Amniotic epithelial cell (primary cell): ENCODE data around the gene PIN1.
"Not testable (repeated sequence)": the region's sequence is repeated elsewhere in the genome, so short reads cannot be mapped to it uniquely, and the experiment has no call there.

Source experiments
- DNase-seq: peaks from one replicate; pipeline ENCODE4 v3.0.0-alpha.2; 2010; ENCODE audit warnings: low read depth

Gene PIN1

DNA sequence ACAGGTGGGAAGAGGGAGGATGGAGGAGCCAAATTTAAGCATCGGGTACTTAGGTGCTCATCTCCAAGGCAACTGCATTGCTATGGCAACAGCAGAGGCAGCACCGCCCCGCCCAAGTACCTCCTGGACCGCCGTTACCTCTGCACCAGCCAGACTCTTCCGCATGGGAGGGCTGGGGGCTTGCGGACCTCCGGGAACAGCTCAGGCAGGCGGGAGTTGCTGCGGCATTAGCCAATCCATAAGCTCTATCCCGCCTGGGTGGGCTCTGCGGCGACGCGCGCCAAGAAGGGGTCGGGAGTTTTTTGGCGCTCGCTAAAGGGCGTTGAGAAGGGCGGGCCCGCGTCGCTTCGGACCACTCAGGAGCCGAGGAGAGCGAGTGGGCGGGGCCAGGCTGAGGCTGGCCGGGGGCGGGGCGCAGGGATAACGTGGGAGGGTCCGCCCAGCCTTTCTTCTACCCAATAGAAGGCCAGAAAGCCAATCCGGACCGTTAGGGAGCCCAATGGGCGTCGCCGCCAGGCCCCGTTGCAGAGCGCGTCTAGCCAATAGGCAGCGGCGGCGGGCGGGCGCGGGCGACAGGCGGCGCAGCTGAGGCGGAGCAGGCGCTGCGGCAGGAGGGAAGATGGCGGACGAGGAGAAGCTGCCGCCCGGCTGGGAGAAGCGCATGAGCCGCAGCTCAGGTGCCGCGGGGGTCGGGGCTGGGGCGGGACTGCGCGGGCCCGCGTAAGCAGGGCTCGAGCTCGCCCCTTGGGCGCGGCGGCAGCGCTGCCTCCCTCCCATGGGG is at the start of gene PIN1:
TSS of gene PIN1 (plus strand) at position 593 of the 781 bp plus-strand sequence. CDS start at position 620, 27 bp downstream.
- peak; percentile 97 for DNase-seq

DNA sequence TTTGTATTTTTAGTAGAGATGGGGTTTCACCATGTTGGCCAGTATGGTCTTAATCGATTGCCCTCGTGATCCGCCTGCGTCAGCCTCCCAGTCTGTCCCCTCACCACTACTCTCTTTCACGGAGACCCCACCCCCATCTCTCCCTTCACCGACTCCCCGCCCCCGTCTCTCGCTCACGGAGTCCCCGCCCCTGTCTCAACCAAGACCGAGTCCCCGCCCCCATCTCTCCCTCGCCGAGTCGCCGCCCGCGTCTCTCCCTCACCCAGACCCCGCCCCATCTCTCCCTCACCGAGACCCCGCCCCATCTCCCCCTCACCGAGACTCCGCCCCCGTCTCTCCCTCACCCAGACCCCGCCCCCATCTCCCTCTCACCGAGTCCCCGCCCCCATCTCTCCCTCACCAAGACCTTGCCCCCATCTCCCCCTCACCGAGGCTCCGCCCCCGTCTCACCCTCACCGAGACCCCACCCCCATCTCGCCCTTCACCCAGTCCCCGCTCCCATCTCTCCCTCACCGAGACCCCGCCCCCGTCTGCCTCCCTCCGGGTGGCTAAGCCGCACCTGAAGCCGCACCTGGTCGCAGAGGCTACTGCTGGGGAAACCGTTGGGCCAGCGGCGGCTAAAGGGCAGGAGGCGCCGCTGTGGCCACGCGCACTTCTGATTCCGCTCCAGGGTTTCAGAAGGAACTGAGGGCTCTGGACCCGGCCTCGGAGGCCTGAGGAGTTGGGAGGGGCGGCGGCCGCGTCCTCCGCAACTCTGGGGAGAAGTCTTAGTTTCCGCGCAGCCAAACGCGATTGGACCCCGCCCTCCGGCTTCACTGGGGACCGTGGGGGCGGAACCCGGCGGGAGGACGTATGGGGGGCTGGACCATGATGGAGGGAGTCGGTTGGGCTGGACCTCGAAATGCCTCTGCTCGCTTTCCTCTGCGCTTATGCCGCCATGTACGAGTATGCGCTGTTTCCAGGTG is 49.5 kb upstream of the PIN1 start:
- peak; percentile 94 for DNase-seq

DNA sequence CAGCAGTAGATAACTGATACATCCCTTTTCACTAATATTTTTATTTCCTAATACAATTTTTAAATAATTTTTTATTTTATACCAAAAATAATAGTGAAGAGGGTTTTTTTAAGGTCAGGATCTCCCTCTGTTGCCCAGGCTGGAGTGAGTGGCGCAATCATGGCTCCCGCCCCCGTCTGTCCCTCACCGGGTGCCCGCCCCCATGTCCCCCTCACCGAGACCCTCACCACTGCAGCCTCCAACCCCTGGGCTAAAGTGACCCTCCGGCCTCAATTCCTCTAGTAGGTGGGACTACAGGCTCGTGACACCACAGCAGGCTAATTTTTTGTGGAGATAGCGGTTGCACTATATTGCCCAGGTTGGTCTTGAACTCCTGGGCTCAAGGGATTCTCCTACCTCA is 48.8 kb upstream of the PIN1 start:
- DNase-seq, result no peak

DNA sequence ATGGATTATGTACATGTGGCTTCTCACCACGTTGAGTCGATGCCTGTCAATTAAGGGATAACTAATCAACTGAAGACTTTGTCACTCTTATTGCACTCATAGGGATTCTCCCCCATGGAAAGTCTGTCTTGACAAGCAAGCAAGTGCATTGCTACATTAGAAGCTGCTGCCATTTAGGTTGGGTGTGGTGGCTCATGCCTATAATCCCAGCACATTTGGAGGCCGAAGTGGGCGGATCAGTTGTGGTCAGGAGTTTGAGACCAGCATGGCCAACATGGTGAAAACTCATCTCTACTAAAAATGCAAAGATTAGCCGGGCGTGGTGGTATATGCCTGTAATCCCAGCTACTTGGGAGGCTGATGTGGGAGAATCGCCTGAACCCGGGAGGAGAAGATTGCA is 48.3 kb upstream of the PIN1 start:
- DNase-seq, result no peak

DNA sequence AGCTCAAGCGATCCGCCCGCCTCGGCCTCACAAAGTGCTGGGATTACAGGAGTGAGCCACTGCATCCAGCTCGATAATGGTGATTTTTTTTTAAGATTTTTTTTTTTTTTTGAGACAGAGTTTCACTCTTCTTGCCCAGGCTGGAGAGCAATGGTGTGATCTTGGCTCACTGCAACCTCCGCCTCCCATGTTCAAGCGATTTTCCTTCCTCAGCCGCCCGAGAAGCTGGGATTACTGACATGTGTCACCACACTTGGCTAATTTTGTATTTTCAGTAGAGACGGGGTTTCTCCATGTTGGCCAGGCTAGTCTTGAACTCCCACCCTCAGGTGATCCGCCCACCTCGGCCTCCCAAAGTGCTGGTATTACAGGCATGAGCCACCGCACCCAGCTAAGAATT is 46.5 kb upstream of the PIN1 start:
- not testable (repeated sequence) for DNase-seq

DNA sequence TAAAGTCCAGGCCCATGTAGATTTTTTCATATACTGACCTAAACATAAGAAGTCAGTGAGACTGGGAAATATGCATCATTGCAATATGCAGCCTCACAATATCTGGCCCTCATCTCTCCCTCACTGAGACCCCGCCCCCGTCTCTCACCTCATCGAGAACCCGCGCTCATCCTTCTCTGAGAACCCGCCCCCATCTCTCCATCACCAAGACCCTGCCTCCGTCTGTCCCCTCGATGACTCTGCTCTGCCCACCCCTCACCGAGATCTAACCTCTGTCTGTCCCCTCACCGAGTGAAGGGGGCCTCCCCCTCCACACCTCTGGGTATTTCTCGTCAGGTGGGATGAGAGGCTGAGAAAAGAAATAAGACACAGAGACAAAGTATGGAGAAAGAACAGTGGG is 46.1 kb upstream of the PIN1 start:
- DNase-seq, result peak; percentile 27

DNA sequence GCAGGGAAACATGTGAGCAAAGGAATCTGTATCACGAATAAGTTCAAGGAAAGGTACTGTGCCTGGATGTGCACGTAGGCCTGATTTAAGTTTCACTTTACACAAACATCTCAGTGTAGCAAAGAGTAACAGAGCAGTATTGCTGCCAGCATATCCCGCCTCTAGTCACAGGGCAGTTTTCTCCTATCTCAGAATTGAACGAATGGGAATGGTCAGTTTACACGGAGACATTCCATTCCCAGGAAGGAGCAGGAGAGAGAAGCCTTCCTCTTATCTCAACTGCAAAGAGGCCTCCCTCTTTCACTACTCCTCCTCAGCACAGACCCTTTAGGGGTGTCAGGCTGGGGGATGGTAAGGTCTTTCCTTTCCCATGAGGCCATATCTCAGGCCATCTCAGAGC is 45.5 kb upstream of the PIN1 start:
- peak; percentile 91 for DNase-seq

DNA sequence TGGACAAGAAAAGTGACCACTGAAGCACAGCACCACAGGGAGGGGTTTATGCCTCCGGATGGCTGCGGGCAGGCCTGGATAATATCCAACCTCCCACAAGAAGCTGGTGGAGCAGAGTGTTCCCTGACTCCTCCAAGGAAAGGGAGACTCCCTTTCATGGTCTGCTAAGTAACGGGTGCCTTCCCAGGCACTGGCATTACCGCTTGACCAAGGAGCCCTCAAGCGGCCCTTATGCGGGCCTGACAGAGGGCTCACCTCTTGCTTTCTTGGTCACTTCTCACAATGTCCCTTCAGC is 44.1 kb upstream of the PIN1 start:
- peak; percentile 93 for DNase-seq

DNA sequence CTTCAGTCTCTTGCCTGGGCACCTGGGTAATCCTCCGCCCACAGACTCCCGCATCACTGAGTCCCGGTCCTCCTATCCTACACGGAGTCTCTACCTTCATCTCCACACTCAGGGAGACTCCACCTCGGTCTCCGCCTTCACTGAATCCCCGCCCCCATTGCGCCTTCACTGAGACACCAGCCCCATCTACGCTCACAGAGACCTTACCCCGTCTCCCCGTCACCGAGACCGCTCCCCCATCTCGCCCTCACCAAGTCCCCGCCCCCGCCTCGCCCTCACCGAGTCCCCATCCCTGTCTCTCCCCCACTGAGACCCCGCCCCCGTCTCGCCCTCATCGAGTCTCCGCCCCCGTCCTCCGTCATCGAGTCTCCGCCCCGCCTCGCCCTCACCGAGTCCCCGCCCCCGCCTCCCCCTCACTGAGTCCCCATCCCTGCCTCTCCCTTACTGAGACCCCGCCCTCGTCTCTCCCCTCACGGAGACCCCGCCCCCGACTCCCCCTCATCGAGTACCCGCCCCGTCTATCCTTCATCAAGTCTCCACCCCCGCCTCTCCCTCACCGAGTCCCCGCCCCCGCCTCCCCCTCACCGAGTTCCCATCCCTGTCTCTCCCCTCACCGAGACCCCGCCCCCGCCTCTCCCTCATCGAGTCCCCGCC is 43.4 kb upstream of the PIN1 start:
- peak; percentile 98 for DNase-seq

DNA sequence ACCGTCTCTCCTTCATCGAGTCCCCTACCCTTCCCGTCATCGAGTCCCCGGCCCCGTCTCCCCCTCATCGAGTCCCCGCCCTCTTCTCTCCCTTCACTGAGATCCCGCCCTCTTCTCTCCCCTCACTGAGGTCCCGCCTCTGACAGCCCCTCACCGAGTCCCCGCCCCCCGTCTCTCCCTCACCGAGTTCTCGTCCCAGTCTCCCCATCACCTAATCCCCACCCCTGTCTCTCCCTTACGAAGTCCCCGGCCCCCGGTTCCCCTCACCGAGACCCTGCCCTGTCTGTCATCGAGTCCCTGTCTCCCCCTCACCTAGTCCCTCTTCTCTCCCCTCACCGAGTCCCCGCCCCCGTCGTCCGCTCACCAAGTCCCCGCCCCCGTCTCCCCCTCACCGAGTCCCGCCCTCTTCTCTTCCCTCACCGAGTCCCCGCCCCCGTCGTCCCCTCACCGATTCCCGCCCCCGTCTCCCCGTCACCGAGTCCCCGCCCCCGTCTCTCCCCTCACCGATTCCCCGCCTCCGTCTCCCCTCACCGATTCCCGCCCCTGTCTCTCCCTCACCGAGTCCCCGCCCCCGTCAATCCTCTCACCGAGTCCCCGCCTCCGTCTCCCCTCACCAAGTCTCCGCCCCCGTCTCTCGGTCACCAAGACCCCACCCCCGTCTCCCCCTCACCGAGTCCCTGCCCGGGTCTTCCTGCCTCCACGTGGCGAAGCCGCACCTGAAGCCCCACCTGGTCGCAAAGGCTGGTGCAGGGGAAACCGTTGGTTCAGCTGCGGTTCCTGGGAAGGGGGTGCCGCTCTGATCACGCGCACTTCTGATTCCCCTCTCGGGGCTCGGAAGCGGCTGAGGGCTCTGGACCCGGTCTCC is 42.7 kb upstream of the PIN1 start:
- DNase-seq, result peak; percentile 94

DNA sequence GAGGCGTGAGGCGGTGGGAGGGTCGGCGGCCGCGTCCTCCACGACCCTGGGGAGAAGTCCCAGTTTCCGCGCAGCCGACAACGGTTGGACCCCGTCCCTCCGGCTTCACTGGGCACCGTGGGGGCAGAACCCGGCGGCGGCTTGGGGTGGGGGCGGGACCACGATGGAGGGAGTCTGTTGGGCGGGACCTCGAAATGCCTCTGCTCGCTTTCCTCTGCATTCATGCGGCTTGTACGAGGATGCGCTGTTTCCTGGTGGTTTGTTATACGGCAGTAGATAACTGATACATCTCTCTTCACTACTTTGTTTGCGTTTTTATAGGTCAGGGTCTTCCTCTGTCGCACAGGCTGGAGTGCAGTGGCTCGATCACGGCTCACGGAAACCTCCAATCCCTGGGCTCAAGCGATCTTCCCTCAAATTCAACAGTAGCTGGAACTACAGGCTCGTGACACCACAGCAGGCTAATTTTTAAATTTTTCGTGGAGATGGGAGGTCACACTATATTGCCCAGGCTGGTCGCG is 42.0 kb upstream of the PIN1 start:
- DNase-seq, result peak; percentile 58

DNA sequence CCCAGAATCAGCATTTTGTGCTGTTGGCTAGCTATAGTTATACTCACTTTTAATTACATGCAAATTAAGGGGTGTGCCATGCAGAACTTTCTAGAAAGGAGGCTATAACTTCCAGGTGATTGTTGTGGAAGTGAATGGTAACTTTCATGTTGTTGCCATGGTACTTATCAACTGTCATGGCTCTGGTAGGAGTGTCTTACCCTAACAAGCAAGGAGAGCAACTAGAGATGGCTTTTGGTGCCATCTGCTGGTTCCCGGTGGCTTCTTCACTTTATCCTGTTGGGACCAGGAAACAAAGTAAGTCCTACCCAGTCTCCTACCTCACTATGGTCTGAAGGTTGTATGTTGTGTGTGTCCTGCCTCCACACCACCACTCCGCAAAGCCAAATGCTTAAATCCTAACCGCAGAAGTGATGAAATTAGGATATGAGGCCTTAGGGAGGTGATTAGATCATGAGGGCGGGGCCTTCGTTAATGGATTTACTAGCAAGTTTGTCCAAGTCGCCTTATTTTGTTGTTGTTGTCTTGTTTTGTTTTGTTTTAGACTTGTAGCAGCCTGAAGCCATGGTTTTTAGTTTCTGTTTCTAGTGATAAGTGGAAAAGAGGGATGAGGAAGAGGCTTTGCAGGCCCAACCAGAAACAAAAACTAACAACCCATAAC is 38.9 kb upstream of the PIN1 start:
- DNase-seq, result peak; percentile 91

DNA sequence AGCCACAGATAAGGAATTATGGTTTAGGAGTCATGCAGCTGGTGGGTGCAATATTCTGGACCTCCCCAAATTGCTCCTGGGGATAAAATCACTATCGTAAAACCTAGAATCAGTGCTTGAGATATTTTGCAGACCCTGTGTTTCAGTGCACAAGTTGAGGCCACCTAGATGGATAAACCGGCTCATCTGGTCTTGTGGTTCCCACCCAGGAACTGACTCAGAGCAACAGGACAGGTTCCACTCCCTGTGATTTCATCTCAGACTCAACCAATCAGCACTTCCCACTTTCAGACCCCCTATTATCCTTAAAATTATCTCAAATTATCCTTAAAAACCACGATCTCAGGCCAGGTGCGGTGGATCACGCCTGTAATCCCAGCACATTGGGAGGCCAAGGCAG is 37.2 kb upstream of the PIN1 start:
- no peak for DNase-seq

DNA sequence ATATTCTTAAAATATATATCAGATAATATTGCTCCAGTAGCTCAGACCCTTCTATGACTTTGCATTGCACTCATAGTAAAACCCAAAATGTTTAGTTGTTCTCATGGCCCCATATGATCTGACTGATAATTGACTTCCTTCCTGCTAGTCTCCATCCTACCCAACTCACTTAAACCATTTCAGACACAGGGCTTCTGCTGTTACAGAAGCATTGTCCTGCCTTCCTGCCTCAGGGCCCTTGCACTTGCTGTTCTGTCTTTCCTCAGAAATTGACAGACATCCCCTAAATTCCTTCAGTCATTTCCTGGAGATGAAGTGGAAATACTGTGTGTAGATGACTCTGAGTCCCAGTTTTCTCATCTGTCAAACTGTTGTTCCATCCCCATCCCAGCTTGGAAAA is 36.0 kb upstream of the PIN1 start:
- no peak for DNase-seq

DNA sequence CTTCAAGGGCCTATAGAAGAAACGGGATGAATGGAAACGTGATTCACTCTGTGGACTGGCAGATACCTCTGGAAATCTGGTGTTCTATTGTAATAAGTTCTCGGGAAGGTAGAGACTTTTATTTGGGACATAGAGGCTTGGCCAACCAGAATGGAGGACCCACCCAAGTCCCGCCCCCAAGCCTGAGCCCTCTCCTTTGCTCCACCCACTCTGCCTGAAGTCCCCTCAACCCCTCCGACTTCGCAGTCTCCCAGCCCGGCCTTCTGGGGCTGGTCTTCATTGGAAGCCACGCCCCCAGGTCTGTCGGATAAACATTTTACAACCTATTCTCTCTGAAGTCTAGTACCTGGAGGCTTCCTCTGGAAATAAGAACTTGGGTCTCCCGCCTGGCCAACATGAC is 33.1 kb upstream of the PIN1 start:
- DNase-seq, result no peak

DNA sequence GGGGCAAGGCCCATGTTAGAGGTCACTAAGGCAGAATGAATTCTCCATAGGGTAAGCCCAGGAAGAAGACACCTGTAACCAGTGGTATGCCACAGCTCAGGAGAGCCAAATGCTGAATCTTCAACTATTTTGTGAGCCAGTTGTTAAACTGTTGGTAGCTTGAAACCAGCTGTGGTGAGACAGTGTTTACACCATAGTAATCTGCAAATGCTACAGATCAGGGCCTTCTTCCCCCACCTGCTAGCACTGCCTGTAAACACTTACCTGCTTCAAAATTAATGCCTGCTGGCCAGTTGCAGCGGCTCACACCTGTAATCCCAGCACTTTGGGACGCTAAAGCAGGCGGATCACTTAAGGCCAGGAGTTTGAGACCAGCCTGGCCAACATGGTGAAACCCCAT is 28.3 kb upstream of the PIN1 start:
- no peak for DNase-seq

DNA sequence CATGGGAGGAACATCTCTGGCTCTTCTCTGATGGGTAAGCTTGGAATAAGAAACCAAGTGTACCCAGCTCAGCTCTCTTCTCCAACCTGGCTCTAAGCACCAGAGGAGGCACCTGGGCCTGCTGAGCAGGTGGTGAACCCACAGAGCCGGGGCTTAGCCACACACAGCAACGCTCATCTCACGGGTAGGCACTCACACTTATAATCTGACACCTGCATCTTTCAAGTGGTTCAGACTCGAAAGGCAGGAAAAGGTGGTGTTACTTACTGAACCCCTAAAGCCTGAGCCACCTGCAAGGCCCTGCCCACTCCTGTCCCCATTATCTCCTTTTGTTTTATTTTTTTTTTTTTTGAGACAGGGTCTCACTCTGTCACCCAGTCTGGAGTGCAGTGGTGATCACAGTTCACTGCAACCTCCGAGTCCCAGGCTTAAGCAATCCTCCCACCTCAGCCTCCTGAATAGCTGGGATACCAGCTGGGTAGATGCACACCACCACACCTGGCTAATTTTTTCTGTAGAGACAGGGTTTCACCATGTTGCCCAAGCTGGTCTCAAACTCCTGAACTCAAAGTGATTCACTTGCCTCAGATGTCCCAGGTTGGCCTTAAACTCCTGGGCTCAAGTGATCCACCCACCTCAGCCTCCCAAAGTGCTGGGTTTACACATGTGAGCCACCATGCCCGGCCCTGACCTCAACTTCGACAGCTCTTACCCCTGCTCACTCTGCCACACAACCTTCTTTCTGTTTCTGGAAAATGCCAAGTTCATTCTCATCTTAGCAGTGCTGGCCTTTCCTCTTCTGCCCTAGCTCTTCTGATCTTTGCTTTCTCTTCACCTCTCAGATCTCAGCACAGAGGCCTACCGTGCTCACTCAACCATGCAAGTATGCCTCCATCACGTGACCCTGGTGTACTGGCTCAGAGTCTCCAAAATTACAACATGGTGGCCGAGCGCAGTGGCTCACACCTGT is 26.0 kb upstream of the PIN1 start:
- DNase-seq, result no peak

DNA sequence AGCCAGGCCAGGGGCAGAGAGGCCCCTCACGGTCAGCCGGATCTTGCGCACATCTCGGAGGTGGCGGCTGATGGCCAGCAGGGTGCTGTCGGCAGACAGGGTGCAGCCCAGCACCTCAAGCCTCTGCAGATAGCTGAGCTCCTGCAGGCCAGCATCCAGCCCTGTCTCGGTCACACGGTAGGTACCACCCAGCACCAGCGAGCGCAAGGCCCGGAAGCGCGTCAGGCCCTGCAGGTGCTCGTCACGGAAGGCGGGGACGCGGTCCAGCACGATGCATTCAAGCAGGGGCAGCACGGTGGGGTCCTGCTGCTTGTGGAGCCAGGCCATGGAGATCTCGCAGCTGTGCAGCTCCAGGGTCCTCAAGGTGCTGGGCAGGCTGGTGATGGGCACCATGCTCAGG is 24.0 kb upstream of the PIN1 start:
- no peak for DNase-seq

DNA sequence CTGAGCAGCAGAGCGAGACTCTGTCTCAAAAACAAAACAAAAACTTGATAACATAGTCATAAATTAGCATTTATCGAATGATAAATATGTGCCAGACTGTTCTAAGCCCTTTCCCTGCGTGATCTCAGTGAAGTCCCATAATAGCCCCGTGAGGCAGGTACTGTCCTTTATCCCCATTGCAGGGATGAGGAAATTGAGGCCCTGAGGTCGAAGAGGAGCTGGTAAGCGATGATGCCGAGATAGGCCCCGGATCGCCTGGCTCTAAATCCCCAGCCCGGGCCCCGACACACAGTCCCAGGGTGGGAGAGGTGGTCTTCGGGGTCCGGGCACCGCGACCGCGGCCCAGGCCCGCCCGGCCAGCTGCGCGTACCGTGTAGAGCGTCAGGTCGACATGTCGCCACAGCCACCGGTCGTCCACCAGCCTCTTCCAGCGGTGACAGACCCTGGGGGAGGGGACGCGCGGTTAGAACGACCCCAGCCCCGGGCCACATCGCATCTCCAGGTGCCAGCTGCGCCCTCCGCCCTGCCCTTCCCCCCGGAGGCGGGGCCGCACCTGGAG is 16.9 kb upstream of the PIN1 start:
- no peak for DNase-seq
